Measurements from ENCODE around the gene CEP350.

The CEP350 gene

DNA sequence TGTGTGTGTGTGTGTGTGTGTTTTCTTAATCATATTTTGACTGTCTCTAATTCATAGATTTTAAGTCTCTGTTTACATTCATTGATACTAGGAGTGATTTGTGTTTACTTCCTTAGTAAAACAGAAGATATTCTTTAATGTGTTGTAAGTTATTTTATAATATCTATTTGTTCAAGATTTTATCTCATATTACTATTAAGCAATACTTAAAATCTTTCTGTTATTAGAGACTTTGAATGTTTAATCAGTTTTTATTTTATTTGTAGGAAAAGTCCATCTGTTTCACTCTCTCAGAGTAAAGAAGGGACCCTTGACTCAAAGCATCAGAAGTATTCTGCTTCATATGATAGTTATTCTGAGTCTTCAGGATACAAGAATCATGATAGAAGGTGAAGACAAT is 89.2 kb downstream of the CEP350 start:
- Mint-ChIP-seq H3K9me3 (no peaks in the 10 kb centered on the region), H3K27me3 (ENCODE audit: low read depth) (no peaks in the 10 kb centered on the region)

GRCh38 chr1:180046674-180047073 is 92.1 kb downstream of the CEP350 start:
- no peak overlapping the region for H3K27ac Mint-ChIP-seq
- H3K9me3 Mint-ChIP-seq: no peaks in the 10 kb centered on the region

More for the DNA sequence above, 89.2 kb downstream of the CEP350 start:
- Mint-ChIP-seq H3K4me3 (no peak overlapping the region), H3K27ac (no peak overlapping the region), H3K4me1 (no peaks in the 10 kb centered on the region), H3K36me3 (ENCODE audit: low read depth) (peaks cover 67% of the 10 kb centered on the region)
- TF ChIP-seq, protein P1, sequence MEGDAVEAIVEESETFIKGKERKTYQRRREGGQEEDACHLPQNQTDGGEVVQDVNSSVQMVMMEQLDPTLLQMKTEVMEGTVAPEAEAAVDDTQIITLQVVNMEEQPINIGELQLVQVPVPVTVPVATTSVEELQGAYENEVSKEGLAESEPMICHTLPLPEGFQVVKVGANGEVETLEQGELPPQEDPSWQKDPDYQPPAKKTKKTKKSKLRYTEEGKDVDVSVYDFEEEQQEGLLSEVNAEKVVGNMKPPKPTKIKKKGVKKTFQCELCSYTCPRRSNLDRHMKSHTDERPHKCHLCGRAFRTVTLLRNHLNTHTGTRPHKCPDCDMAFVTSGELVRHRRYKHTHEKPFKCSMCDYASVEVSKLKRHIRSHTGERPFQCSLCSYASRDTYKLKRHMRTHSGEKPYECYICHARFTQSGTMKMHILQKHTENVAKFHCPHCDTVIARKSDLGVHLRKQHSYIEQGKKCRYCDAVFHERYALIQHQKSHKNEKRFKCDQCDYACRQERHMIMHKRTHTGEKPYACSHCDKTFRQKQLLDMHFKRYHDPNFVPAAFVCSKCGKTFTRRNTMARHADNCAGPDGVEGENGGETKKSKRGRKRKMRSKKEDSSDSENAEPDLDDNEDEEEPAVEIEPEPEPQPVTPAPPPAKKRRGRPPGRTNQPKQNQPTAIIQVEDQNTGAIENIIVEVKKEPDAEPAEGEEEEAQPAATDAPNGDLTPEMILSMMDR (IDR thresholded peaks at IDR 0.05; ENCODE audit: unreplicated experiment in 3 of 3): no peak

GRCh38 chr1:180053594-180054567 is 99.3 kb downstream of the CEP350 start:
- Mint-ChIP-seq H3K36me3 (ENCODE audit: low read depth) (peaks cover 71% of the 10 kb centered on the region), H3K4me1 (no peaks in the 10 kb centered on the region), H3K9me3 (no peaks in the 10 kb centered on the region), H3K4me3 (no peak overlapping the region), H3K27me3 (ENCODE audit: low read depth) (no peaks in the 10 kb centered on the region), H3K27ac (no peak overlapping the region)
- TF ChIP-seq, protein P1 (IDR thresholded peaks at IDR 0.05; ENCODE audit: unreplicated experiment in 3 of 3): no peak

More at GRCh38 chr1:180046674-180047073, 92.1 kb downstream of the CEP350 start:
- H3K27me3 Mint-ChIP-seq (ENCODE audit: low read depth): no peaks in the 10 kb centered on the region
- H3K4me1 Mint-ChIP-seq: no peaks in the 10 kb centered on the region
- TF ChIP-seq, protein P1 (IDR thresholded peaks at IDR 0.05; ENCODE audit: unreplicated experiment in 3 of 3): no peak
- peaks cover 80% of the 10 kb centered on the region for H3K36me3 Mint-ChIP-seq (ENCODE audit: low read depth)
- no peak overlapping the region for H3K4me3 Mint-ChIP-seq

GRCh38 chr1:180057883-180058396 is 103.3 kb downstream of the CEP350 start:
- H3K27me3 Mint-ChIP-seq (ENCODE audit: low read depth): no peaks in the 10 kb centered on the region
- peaks cover 57% of the 10 kb centered on the region for H3K36me3 Mint-ChIP-seq (ENCODE audit: low read depth)
- no peak overlapping the region for H3K4me3 Mint-ChIP-seq
- no peak overlapping the region for H3K27ac Mint-ChIP-seq
- H3K4me1 Mint-ChIP-seq: no peaks in the 10 kb centered on the region
- no peaks in the 10 kb centered on the region for H3K9me3 Mint-ChIP-seq
- TF ChIP-seq, protein P1 (IDR thresholded peaks at IDR 0.05; ENCODE audit: unreplicated experiment in 3 of 3): no peak

GRCh38 chr1:180061019-180061418 is 106.4 kb downstream of the CEP350 start:
- Mint-ChIP-seq H3K4me1 (no peaks in the 10 kb centered on the region), H3K36me3 (ENCODE audit: low read depth) (peaks cover 60% of the 10 kb centered on the region), H3K27me3 (ENCODE audit: low read depth) (no peaks in the 10 kb centered on the region), H3K9me3 (no peaks in the 10 kb centered on the region), H3K4me3 (no peak overlapping the region), H3K27ac (no peak overlapping the region)
- TF ChIP-seq, protein P1 (IDR thresholded peaks at IDR 0.05; ENCODE audit: unreplicated experiment in 3 of 3): no peak
